HepG2 (cell line): Measurements from ENCODE around the gene NPBWR2. TPM values are rescaled to one million over a fixed set of nuclear protein-coding genes. Genes with fewer than 3 reads are reported as not detected.
A peak's percentile ranks its signal among the peaks of the same experiment; 100 is the strongest.

Source experiments
- CEBPG ChIP-seq: IDR thresholded peaks from 2 replicates; pipeline ENCODE4 v1.6.1; 2016
- GATAD2A ChIP-seq: IDR thresholded peaks from 2 replicates; pipeline ENCODE4 v1.6.1; 2016
- HOXA5 ChIP-seq: sonication (generic); formaldehyde crosslinking; IDR thresholded peaks from 2 replicates; pipeline ENCODE4 v1.4.0; 2020; ENCODE audit warnings: missing genetic modification reagents
- JUNB ChIP-seq: sonication (generic); formaldehyde crosslinking; IDR thresholded peaks from 2 replicates; pipeline ENCODE4 v1.8.0; 2022; ENCODE audit warnings: missing genetic modification reagents, mild to moderate bottlenecking, borderline replicate concordance
- KMT2A ChIP-seq: sonication (generic); formaldehyde crosslinking; IDR thresholded peaks from 2 replicates; pipeline ENCODE4 v1.4.0; 2020; ENCODE audit warnings: missing genetic modification reagents
- MTA3 ChIP-seq: sonication (generic); formaldehyde crosslinking; IDR thresholded peaks from 2 replicates; pipeline ENCODE4 v1.4.0; 2020; ENCODE audit warnings: missing genetic modification reagents
- MZF1 ChIP-seq: sonication (generic); formaldehyde crosslinking; IDR thresholded peaks from 2 replicates; pipeline ENCODE4 v1.8.1; 2023; ENCODE audit warnings: mild to moderate bottlenecking, missing genetic modification reagents, borderline replicate concordance
- PCBP2 ChIP-seq: fragments of 200-400 bp; formaldehyde crosslinking; optimal IDR thresholded peaks from 2 replicates; pipeline ENCODE3; 2018; ENCODE audit warnings: low read length, low read depth; ENCODE audit not compliant: poor library complexity, severe bottlenecking
- SIN3B ChIP-seq: fragments of 150-350 bp; IDR thresholded peaks from 2 replicates; pipeline ENCODE4 v1.6.1; 2014; ENCODE audit warnings: low read length
- TFAP4 ChIP-seq: sonication (generic); IDR thresholded peaks from 2 replicates; pipeline ENCODE4 v1.6.1; 2016; ENCODE audit warnings: low read depth, borderline replicate concordance
- USF2 ChIP-seq, 2 experiments: sonication (generic) in 1 of 2; formaldehyde crosslinking in 1 of 2; IDR thresholded peaks; 2 replicates each; pipeline versions ENCODE4 v1.5.1 to v1.6.1; 2011 to 2020; ENCODE audit warnings: borderline replicate concordance in 1 of 2, low read depth in 1 of 2, low read length in 1 of 2, mild to moderate bottlenecking in 1 of 2, missing genetic modification reagents in 1 of 2, moderate library complexity in 1 of 2
- ZBTB10 ChIP-seq: sonication (generic); formaldehyde crosslinking; IDR thresholded peaks from 2 replicates; pipeline ENCODE4 v1.4.0; 2020; ENCODE audit warnings: missing genetic modification reagents, borderline replicate concordance
- ZFP41 ChIP-seq: sonication (generic); formaldehyde crosslinking; IDR thresholded peaks from 2 replicates; pipeline ENCODE4 v1.4.0; 2020; ENCODE audit warnings: mild to moderate bottlenecking, missing genetic modification reagents, borderline replicate concordance
- ZFP62 ChIP-seq: sonication (generic); formaldehyde crosslinking; IDR thresholded peaks from 2 replicates; pipeline ENCODE4 v1.4.0; 2020; ENCODE audit warnings: missing genetic modification reagents
- ZNF484 ChIP-seq: sonication (generic); formaldehyde crosslinking; IDR thresholded peaks from 2 replicates; pipeline ENCODE4 v1.5.1; 2020; ENCODE audit warnings: mild to moderate bottlenecking, low read depth, missing genetic modification reagents, borderline replicate concordance
- ZNF510 ChIP-seq: sonication (generic); formaldehyde crosslinking; IDR thresholded peaks from 2 replicates; pipeline ENCODE4 v1.4.0; 2020; ENCODE audit warnings: low read depth, mild to moderate bottlenecking, missing genetic modification reagents
- ZNF589 ChIP-seq: sonication (generic); formaldehyde crosslinking; conservative IDR thresholded peaks from 2 replicates; pipeline ENCODE4 v1.8.0; 2022; ENCODE audit warnings: mild to moderate bottlenecking, moderate library complexity, missing genetic modification reagents
- ZNF713 ChIP-seq: sonication (generic); formaldehyde crosslinking; IDR thresholded peaks from 2 replicates; pipeline ENCODE4 v1.4.0; 2020; ENCODE audit warnings: mild to moderate bottlenecking, missing genetic modification reagents
- ZNF790 ChIP-seq: sonication (generic); formaldehyde crosslinking; IDR thresholded peaks from 2 replicates; pipeline ENCODE4 v1.8.0; 2022; ENCODE audit warnings: missing genetic modification reagents, mild to moderate bottlenecking, borderline replicate concordance
- polyA plus RNA-seq, 8 experiments: library from polyadenylated mRNA; depleted of rRNA in 3 of 8; stranded (reverse) in 7 of 8; unstranded in 1 of 8; fragments of >200 nt; fragmentation: Illumina TruSeq in 4 of 8; extraction: Trizol in 4 of 8; gene quantifications; 2 replicates each; pipeline versions ENCODE4 v1.2.1 to v1.2.3, GENCODE V29; 2011 to 2016; ENCODE audit warnings: low read depth in 4 of 8, missing spikeins in 1 of 8, mixed read lengths in 1 of 8; ENCODE audit not compliant: insufficient read depth in 1 of 8
- total RNA-seq, 5 experiments: library from RNA; depleted of rRNA; stranded (reverse); fragments of >200 nt; fragmentation: Illumina TruSeq; extraction: Trizol; gene quantifications; 2 replicates each; pipeline ENCODE4 v1.2.3, GENCODE V29; 2016; ENCODE audit warnings: low read depth in 1 of 5

The NPBWR2 gene
- total and polyA plus RNA-seq, 2 of the 13 experiments (the other 11 are each of a cell fraction or from before 2014, with no cell fraction given) = not detected

GRCh38 chr20:64056639-64056888 is 50.8 kb downstream of the NPBWR2 start (continued):
- TF ChIP-seq USF2 (IDR thresholded peaks at IDR 0.05; ENCODE audit: low read depth, low read length) (no peak), USF2 (CRISPR knock-in tag; IDR thresholded peaks at IDR 0.05; ENCODE audit: borderline replicate concordance) (no peak; the same call in 1 of the 2 replicates), SIN3B (no peak), CEBPG (CRISPR knock-in tag) (no peak), HOXA5 (CRISPR knock-in tag) (no peak; the same call in 1 of the 2 replicates), GATAD2A (CRISPR knock-in tag) (no peak; the same call in 1 of the 2 replicates), ZBTB10 (CRISPR knock-in tag) (no peak), ZNF484 (CRISPR knock-in tag) (no peak), MTA3 (CRISPR knock-in tag) (no peak), ZNF589 (no peak), ZFP62 (CRISPR knock-in tag) (no peak), ZNF510 (CRISPR knock-in tag) (no peak), TFAP4 (peak; percentile 61; the same call in 1 of the 2 replicates), ZNF790 (CRISPR knock-in tag) (peak; percentile 7; the same call in 1 of the 2 replicates), JUNB (CRISPR knock-in tag) (no peak), PCBP2 (no peak), ZFP41 (CRISPR knock-in tag) (no peak), ZNF713 (no peak), MZF1 (CRISPR knock-in tag) (no peak), KMT2A (CRISPR knock-in tag) (no peak)
